Central memory CD4-positive, alpha-beta T cell (primary cell): ENCODE measurements around the gene SIM2.

Source experiments
- DNase-seq: peaks from one replicate; pipeline ENCODE4 v3.0.0; 2022

The SIM2 gene

DNA sequence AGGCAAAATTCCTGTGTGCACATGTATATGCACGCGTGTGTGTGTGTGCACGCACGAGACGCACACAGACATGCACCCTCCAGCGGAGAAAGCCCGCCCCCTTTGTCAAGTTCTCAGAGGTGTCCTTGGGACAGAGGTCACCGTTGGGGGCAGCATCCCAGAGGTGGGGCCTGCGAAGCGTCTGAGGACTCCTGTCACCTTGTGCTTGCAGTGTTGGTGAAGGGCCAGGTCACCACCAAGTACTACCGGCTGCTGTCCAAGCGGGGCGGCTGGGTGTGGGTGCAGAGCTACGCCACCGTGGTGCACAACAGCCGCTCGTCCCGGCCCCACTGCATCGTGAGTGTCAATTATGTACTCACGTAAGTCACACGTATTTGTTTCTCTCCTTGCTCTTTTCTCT lies 42.6 kb downstream of the SIM2 start:
- no peak for DNase-seq

DNA sequence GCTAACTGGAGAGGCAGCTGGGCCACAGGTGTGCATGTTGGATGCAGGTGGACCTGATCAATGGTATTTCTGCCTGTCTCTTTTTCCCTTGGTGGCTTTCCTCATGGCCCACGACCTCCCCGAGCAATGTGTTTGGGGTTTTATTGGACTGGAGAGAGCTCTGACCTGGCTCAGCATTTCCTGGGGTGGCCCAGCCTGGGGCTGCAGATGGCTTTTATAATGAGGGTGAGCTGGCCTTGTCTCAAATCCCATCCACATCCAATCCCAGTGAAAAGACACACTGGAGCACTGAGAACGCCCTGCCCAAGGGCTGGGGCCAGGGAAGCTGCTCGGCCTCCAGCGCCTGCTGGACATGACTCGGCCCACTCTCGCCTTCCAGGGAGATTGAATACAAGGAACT lies 44.1 kb downstream of the SIM2 start:
- DNase-seq, result no peak

DNA sequence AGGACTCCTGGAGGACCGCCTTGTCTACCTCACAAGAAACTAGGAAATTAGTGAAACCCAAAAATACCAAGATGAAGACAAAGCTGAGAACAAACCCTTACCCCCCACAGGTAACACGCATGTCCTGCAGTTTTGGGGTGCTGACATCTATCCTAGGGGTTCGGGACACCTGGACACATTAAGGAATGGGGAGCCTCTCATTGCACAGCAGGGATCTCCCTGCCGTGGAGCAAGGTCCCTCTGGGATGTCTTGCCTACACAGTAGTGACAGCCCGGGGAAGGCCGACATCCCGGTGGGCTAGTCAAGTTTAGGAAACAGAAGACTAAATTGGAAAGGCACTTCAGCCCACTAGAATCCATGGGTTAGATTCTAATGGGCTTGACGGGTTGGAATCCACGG lies 44.5 kb downstream of the SIM2 start:
- no peak for DNase-seq

DNA sequence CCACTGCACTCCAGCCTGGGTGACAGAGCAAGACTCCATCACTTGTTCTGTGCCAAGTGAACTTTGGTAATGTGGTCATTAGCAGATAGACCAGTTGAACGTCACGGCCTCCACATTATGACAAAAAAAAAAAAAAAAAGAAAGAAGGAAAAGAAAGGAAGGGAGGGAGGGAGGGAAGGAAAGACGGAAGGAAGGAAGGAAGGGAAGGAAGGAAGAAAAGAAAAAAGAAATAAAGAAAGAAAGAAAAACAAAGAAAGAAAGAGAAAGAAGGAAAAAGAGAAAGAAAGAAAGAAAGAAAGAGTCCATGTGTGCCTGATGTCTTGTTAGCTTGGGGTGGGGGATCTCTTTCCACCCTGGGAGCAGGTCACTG lies 45.3 kb downstream of the SIM2 start:
- no peak for DNase-seq

DNA sequence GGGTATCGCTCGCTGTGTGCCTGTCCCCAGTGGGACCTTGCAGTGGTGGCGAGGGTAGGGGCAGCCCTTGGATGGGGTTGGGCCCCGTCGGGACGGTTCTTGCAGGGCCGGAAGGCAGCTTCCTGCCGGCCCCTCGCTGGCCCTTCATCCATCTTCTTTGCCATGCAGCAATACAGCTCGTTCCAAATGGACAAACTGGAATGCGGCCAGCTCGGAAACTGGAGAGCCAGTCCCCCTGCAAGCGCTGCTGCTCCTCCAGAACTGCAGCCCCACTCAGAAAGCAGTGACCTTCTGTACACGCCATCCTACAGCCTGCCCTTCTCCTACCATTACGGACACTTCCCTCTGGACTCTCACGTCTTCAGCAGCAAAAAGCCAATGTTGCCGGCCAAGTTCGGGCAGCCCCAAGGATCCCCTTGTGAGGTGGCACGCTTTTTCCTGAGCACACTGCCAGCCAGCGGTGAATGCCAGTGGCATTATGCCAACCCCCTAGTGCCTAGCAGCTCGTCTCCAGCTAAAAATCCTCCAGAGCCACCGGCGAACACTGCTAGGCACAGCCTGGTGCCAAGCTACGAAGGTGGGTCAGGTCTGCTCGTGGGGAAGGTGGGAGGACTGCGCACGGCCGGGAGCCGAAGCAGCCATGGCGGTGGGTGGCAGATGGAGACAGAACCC lies 45.8 kb downstream of the SIM2 start:
- no peak for DNase-seq

DNA sequence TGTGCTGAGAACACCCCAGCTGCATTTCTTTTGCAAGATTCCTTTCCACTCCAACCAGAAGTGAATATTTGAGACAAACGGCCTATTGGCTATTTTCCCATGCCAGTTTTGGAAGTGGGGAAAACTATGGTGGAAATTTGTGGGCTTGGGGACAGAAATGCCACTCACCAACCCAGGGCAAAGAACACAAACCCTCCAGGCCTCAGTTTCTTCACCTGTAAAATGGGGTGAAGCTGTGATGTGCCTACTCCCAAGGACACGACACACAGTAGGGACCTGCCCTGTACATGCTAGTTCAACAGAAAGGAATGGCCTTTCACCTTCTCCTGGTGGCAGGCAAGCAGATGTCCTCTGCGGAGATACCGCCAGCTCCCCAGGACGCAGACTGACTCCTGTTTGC lies 46.5 kb downstream of the SIM2 start:
- DNase-seq, result no peak

DNA sequence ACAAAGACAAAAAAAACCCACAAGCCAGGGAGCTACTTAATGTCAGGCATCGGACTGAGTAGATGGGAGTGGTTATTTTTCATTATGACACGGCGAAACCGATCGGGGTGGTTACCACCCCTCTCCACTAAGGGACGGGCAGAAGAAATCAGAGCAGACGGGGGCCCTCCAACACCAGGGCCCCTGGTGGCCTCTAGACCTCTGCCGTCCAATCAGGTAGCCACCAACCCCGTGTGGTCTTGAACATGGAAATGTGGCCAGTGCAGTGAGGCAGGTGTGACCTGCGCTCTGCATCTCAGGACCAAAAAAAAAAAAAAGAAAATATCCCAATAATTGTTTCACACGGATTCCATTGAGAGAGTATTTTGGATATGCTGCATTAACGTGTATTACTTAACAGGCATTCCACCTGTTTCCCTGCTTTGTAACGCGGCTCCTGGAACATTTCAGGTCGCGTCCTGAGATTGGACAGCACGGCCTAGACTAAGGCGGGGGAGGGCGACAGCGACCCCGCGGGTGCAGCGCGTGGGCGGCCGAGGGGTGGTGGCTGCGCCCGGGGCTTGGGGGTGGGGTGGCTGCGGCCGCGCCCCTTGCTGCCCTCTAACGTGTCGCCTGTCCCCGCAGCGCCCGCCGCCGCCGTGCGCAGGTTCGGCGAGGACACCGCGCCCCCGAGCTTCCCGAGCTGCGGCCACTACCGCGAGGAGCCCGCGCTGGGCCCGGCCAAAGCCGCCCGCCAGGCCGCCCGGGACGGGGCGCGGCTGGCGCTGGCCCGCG lies 48.3 kb downstream of the SIM2 start:
- no peak for DNase-seq

DNA sequence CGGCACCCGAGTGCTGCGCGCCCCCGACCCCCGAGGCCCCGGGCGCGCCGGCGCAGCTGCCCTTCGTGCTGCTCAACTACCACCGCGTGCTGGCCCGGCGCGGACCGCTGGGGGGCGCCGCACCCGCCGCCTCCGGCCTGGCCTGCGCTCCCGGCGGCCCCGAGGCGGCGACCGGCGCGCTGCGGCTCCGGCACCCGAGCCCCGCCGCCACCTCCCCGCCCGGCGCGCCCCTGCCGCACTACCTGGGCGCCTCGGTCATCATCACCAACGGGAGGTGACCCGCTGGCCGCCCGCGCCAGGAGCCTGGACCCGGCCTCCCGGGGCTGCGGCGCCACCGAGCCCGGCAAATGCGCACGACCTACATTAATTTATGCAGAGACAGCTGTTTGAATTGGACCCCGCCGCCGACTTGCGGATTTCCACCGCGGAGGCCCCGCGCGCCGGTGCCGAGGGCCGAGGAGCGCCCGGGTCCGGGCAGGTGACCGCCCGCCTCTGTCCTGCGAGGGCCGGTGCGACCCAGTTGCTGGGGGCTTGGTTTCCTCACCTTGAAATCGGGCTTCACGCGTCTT lies 49.0 kb downstream of the SIM2 start:
- DNase-seq, result no peak

DNA sequence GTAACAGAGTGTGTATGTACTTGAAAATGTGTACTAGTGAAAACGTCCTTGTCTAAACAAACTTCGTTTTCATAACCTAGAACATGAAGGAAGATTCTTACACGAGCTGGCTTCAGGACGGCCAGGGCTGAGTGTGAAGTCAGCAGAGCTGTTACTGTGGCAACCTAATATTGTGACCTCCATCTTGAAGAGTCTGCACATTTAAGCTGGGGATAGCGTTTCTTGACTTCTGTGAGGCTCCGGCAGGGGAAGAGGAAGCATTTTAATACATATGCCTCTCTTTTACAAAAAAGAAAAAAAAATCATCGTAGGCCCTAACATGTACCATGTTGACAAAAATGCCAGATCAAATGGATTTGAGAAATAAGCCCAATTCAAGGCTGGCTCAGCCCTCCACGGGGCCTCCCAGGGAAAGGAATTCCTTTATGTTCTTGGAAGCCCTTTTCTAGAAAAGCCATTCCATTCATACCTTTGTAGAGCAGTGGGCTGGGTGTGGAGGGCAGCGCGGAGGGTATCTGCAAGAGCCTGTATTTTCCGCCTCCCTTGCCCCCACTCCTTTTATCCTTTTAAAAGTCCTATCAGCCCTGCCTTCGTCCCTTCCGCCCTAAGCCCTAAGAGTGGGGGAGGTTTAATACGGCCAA lies 51.1 kb downstream of the SIM2 start:
- DNase-seq, result no peak

DNA sequence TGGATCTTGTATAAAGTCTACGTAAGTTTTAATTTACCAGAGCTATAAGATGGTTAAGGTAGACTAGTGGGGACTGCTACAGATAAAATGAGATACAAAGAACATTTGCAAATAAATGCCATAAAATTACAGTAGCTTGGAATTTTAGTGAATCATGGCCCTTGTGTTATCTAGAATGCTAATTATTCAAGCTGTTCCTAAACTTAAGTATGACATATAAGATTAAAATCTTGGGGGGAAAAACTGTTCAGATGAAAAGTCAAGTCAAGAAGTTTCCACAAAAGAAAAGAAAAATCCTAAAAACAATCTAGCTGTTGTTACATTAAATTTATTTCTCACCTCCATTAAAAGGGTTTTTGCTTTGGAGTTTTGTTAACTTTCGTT lies 51.7 kb downstream of the SIM2 start:
- DNase-seq, result no peak

DNA sequence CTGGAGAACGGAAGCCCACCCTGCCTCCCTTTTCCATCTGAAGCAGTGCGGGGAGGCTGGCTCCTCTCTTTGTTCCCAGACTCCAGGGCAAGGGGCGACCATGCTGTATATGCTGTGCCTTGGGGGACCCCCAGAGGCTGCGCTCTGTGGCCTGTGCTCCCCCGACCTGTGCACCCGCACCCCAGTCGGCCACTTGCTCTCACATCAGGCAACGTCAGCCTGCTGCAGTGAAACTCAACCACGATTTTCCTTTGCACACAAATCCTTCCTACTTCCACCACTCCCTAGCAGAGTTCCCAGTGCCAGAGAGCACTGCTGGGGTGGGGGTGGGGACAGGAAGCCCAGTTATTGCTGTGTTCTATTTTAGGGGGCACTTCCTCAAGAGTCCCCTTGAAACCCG lies 52.5 kb downstream of the SIM2 start:
- DNase-seq, result no peak

DNA sequence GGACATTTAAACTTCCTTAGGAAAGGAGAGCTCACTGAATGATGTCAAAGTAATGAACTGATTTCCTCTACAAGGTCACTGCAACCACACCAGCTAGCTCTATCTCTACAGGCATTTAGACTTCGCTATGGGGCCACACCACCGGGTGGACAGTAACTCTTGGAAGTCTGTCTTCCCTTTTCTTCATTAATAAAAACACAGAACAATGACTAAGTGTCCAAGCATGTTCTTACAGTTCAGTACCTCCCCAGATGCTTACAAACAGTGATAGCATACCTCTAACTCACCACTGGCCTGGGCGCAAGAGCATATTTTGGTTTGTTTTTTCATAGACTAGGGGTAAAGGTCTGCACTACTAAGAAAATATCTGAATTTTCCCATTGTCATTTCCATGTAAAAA lies 54.6 kb downstream of the SIM2 start:
- DNase-seq, result no peak

DNA sequence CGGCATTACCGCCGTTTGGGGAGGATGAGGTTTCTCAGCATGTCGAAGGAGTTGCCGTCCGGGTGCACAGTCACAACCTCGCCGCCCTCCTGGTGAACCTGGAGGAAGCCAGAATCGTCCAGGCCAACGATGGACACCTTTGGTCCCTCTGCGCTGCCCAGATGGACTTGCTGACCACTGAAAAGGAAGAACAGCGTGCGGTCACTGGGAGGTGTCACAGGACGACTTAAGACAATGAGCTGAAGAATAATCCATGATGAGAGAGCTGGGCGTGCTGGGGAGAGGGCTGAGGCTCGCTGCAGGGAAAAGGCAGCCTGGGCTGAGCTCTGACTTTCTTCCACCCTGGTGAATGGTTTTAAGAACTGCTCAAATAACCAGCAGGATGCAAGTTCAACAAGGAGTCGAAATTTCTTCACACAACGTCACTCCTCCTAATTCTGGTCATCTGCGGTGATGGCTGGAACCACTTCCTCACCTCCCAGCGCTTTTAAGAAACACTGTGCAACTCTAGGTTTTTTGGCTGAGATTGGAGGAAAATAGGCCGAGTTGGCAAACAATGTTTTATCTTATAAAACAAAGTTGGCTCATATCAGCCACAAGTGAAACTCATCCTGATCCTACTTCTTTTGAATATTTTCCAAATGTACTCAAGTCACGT lies 55.5 kb downstream of the SIM2 start:
- no peak for DNase-seq

DNA sequence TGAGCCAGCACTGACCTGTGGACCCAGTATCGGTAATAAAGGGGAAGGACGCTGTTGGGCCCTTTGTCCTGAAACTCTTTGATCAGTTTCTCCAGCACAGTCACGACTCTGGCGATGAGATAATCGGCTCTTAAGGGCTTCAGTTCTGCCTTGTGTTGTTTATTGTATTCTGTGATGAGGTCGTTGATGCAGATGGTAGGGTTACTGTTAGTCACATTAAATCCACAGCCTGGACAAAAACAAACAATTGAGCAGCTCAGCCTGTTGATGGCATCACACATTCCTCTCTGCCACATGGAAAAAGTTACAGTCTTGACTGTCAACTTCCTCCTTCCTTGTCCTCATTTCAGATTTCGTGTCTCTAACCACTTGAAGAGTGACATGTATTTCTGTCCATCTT lies 57.6 kb downstream of the SIM2 start:
- no peak for DNase-seq

DNA sequence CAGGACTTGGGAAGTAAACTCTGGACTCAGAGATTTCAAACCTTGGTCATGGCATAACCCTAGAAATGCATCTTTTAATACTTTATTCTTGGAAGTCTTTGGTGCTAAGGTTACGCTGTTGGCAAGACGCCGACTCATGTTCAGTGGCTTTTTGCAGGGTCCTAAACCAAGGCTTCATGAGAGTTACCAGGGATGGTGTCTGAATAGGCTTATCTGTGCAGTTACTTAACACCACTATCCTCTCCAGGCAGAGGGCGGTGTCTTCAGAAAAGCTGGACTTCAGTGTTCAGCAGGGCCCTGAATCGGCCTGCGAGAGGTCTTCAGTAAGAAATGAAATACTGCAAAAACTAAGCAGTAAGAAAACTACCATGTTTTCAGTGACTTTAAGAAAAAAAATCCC lies 58.3 kb downstream of the SIM2 start:
- DNase-seq, result no peak

DNA sequence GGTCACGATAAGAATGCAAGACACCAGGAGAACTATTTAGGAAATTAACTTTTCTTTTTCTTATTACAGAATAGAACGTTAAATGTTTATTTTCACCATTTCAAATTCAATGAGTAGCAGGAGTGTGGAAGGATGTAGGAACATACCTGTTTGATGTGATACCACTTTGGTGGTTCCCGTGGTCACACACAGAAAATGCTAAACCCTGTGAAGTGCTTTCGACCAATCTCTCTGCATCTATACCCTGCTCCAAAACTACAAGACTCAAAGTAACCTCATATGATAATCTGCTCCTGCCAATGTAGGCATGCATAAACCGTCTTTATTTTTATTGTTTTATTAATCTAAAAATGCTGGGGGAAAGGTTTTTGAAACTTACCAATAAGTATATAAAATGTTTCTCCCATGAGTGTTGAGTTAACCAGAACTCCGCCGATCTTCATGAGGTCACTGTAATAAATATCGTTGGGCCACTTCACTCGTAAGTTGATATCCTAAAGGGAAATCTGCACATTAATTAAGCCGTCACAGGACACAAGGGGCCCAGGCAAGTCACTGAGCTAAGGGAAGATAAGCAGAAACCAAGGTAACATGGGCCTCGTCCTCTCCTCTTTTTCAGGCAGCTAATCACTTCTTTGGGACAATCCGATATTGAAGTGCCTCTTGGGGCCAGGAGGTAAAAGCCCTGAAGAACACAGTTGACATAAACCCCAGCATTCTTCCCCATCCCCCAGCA lies 60.6 kb downstream of the SIM2 start:
- no peak for DNase-seq

DNA sequence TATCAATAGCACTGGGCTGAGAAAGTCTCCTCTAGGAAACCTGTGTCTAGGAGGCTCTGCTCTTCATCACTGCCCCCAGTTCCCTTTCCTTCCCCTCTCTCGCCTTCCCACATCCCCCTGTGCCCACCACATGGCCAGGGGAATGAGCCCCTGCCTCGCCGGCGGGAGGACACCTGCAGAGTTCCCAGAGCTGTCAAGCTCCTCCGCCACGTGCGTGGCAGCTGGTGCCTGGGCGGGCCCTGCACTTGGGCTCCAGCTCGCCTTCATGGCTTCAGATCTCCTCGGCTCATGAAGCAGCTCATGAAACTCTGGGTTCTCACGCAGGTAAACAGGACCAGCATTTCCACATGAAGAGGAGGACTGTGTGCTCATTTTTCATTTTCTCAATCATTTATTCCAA lies 62.8 kb downstream of the SIM2 start:
- DNase-seq, result no peak

DNA sequence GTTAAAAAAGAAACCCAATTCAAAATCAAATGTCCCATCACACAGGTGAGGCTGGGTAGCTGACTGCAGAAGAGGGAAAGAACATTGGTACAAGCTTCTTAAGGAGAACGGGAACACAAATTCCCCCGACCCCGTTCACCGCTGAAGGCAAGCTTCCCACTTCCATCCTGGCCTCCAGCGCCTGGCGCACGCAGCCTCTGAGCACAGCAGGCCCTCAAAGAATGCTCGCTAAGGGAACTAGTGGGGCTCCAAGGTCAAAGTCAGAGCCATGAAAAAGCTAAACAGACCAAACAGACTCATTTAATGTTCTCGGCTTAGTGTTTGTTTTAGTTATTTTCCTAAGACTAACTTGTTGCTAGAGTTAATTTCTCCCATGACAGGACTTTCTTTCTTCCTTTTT lies 63.7 kb downstream of the SIM2 start:
- DNase-seq, result no peak

DNA sequence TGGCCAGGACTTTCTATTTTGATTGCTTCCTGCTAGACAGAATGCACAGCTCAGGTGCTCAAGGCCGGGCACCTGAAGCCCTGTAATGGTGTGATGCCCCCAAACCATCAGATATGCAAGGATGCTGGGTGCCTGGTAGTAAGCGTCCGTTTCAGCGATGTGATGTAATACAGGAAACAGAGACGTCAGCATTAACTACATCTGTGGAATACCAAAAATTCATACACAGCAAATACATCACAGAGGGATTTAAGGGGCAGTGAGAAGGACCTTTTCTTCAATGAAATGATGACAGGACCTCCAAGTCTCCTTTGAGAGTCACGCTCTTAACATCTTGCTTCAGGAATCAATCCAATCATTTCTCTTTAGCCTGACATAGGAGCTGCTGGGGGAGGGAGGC lies 64.4 kb downstream of the SIM2 start:
- DNase-seq, result no peak

DNA sequence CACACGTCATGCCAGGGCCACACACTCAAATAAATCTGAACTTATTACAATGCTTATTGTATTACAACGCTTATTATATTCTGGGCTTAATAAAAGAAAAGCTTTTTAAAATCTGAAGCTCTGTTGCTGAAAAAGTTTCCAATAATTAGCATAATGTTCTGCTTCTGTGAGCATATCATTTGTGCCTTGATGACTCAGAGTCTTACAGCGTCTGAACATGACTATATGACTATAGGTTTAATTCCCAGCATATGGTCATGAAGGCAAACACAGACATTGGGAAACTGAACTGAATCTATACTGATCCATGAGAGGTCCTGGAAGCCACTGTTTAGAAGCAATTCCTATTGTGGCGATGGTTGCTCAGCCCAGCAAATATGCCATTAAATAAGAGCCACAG lies 66.3 kb downstream of the SIM2 start:
- DNase-seq, result no peak

DNA sequence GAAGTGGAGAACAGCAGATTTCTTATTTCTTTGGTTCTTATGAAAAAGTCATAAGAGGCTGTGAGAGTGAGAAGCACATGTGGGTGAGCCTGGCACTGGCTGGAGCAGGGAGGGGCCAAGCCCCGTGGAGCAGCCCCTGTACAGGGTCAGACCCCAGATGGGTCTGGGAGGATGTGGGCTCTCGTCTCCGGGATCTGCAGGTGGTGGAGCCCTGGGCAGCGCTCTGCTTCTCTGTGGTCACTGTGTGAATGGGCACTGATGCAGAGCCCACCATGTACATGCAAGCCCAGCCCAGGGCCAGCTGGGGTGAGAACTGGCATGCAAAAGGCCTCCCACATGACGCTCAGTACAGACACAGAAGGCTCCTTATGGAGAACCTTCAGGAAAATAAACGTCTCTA lies 67.6 kb downstream of the SIM2 start:
- DNase-seq, result no peak

DNA sequence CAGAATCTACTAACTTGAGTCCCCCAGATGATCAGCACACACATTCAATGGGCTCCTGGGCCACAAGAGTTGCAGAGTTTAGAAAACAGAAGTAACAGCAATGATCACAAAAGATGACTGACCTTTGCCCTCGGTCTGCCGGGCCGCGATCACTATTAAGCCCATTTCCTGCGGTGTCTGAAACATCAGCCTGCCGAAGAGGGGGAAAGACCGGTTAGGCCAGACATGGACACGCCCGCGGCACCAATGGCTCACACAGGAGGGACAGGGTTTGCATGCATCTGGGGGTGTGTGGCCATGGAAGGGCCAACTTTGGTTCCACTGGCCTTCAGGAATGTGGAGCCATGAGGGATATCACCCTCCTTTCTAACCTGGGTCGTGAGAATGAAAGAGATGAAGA lies 68.2 kb downstream of the SIM2 start:
- DNase-seq, result no peak

DNA sequence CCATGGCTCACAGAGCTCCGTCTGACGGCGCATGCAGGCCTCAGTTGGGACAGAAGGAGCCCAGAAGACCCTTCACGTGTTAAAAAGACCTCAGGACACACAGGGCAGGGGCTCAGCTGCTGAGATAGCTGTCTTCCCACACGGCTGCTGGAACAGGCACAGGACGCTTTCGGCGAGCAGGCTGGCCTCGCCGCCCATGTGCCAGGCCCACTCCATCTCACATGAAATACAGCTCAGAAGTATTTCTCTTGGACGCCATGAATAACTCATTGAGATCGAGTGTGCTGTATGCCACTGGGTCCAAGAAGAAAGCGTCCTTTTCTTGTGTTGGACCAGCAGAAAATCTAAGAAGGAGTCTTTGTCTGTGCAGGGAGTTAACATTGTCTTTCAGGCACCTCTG lies 69.6 kb downstream of the SIM2 start:
- DNase-seq, result no peak
